HepG2 (cell line): Measurements from ENCODE around the gene SH3GLB2. TPM values are rescaled to one million over a fixed set of nuclear protein-coding genes. Genes with fewer than 3 reads are reported as not detected.

Experiments
- GZF1 ChIP-seq: sonication (generic); formaldehyde crosslinking; IDR thresholded peaks from 2 replicates; pipeline ENCODE4 v1.5.1; 2020; ENCODE audit warnings: mild to moderate bottlenecking, missing genetic modification reagents
- IRF9 ChIP-seq: sonication (generic); formaldehyde crosslinking; IDR thresholded peaks from 2 replicates; pipeline ENCODE4 v1.8.0; 2022; ENCODE audit warnings: missing genetic modification reagents, mild to moderate bottlenecking, borderline replicate concordance
- KDM6A ChIP-seq: IDR thresholded peaks from 2 replicates; pipeline ENCODE4 v1.6.1; 2016; ENCODE audit warnings: low read depth
- MYC ChIP-seq: sonication (generic); formaldehyde crosslinking; IDR thresholded peaks from 2 replicates; pipeline ENCODE4 v1.9.0; 2021; ENCODE audit warnings: missing genetic modification reagents, borderline replicate concordance
- TCF7 ChIP-seq: sonication (generic); IDR thresholded peaks from 2 replicates; pipeline ENCODE4 v1.6.1; 2016; ENCODE audit warnings: antibody characterized with exemption, low read depth
- YEATS4 ChIP-seq: sonication (generic); formaldehyde crosslinking; IDR thresholded peaks from 2 replicates; pipeline ENCODE4 v1.4.0; 2020; ENCODE audit warnings: missing genetic modification reagents, borderline replicate concordance
- ZNF264 ChIP-seq: sonication (generic); formaldehyde crosslinking; IDR thresholded peaks from 2 replicates; pipeline ENCODE4 v1.4.0; 2020; ENCODE audit warnings: missing genetic modification reagents
- ZNF292 ChIP-seq: sonication (generic); formaldehyde crosslinking; IDR thresholded peaks from 2 replicates; pipeline ENCODE4 v1.8.1; 2022; ENCODE audit warnings: mild to moderate bottlenecking, low read depth, missing genetic modification reagents, borderline replicate concordance
- ZNF672 ChIP-seq: sonication (generic); formaldehyde crosslinking; IDR thresholded peaks from 2 replicates; pipeline ENCODE4 v1.8.1; 2022; ENCODE audit warnings: missing genetic modification reagents
- ZNF687 ChIP-seq: sonication (generic); formaldehyde crosslinking; IDR thresholded peaks from 2 replicates; pipeline ENCODE4 v1.5.1; 2020; ENCODE audit warnings: mild to moderate bottlenecking, missing genetic modification reagents, moderate library complexity
- ZNF691 ChIP-seq: sonication (generic); formaldehyde crosslinking; IDR thresholded peaks from 2 replicates; pipeline ENCODE4 v1.4.0; 2020; ENCODE audit warnings: missing genetic modification reagents, low read depth, mild to moderate bottlenecking, borderline replicate concordance
- ZNF770 ChIP-seq: sonication (generic); formaldehyde crosslinking; IDR thresholded peaks from 2 replicates; pipeline ENCODE4 v1.5.0; 2020; ENCODE audit warnings: mild to moderate bottlenecking, missing genetic modification reagents
- polyA plus RNA-seq, 8 experiments: library from polyadenylated mRNA; depleted of rRNA in 3 of 8; stranded (reverse) in 7 of 8; unstranded in 1 of 8; fragments of >200 nt; fragmentation: Illumina TruSeq in 4 of 8; extraction: Trizol in 4 of 8; gene quantifications; 2 replicates each; pipeline versions ENCODE4 v1.2.1 to v1.2.3, GENCODE V29; 2011 to 2016; ENCODE audit warnings: low read depth in 4 of 8, missing spikeins in 1 of 8, mixed read lengths in 1 of 8; ENCODE audit not compliant: insufficient read depth in 1 of 8
- total RNA-seq, 5 experiments: library from RNA; depleted of rRNA; stranded (reverse); fragments of >200 nt; fragmentation: Illumina TruSeq; extraction: Trizol; gene quantifications; 2 replicates each; pipeline ENCODE4 v1.2.3, GENCODE V29; 2016; ENCODE audit warnings: low read depth in 1 of 5

SH3GLB2 gene
- total and polyA plus RNA-seq, 2 of the 13 experiments (the other 11 are each of a cell fraction or from before 2014, with no cell fraction given) = 24.0 to 40.6 TPM

GRCh38 chr9:129064499-129064908, 36.4 kb upstream of the SH3GLB2 start (continued):
- TF ChIP-seq ZNF687 (CRISPR knock-in tag) (peak; percentile 90), MYC (peak; percentile 47; the same call in 1 of the 2 replicates), ZNF770 (CRISPR knock-in tag) (peak; percentile 96), YEATS4 (no peak), KDM6A (CRISPR knock-in tag) (peak; percentile 63; the same call in 1 of the 2 replicates), ZNF691 (CRISPR knock-in tag) (peak; percentile 64; the same call in 1 of the 2 replicates), ZNF672 (CRISPR knock-in tag) (no peak), GZF1 (CRISPR knock-in tag) (no peak), TCF7 (peak; percentile 28; the same call in 1 of the 2 replicates), IRF9 (0 out of 2 replicates have a peak, but pooled peaks have one; percentile 74), ZNF264 (peak; percentile 80), ZNF292 (CRISPR knock-in tag) (peak; percentile 95; the same call in 1 of the 2 replicates)
